ENCODE measurements around the gene ZMYM2. TPM values are rescaled to one million over a fixed set of nuclear protein-coding genes. Genes with fewer than 3 reads are reported as not detected.

Gene ZMYM2
- total and polyA plus RNA-seq, 2 experiments from 2014 or later = 87.9 to 159 TPM

- no peaks in the 10 kb centered on the region for H3F3A ChIP-seq (replicated peaks; ENCODE audit: low read depth)
- Mint-ChIP-seq H3K9me3 (no peaks in the 10 kb centered on the region), H3K27ac (no peak overlapping the region), H3K4me3 (no peak overlapping the region), H3K36me3 (ENCODE audit: low read depth) (no peaks in the 10 kb centered on the region), H3K4me1 (peaks cover 27% of the 10 kb centered on the region), H3K27me3 (ENCODE audit: insufficient read depth, low read depth, poor library complexity) (peaks cover 7% of the 10 kb centered on the region)
- H2AFZ ChIP-seq = peak overlapping the region; percentile 59; the same call in 1 of the 2 replicates
- no peaks in the 10 kb centered on the region for H3K9me2 ChIP-seq (ENCODE audit: insufficient read depth)
- H3K27me3 ChIP-seq (ENCODE audit: insufficient read depth) = no peaks in the 10 kb centered on the region
- H4K20me1 ChIP-seq (replicated peaks; ENCODE audit: insufficient read depth) = no peaks in the 10 kb centered on the region
- no peaks in the 10 kb centered on the region for H3K79me2 ChIP-seq (replicated peaks; ENCODE audit: insufficient read depth)
- TF ChIP-seq REST (IDR thresholded peaks at IDR 0.05; ENCODE audit: unreplicated experiment) (no peak), CREB1 (CRISPR knock-in tag; IDR thresholded peaks at IDR 0.05; ENCODE audit: low read depth) (no peak), JUNB (IDR thresholded peaks at IDR 0.05; ENCODE audit: unreplicated experiment) (no peak), ZNF331 (CRISPR knock-in tag; IDR thresholded peaks at IDR 0.05; ENCODE audit: low read depth) (no peak), POLR2AphosphoS5 (IDR thresholded peaks at IDR 0.05; ENCODE audit: low read depth) (no peak), STAT1 (IDR thresholded peaks at IDR 0.05; ENCODE audit: unreplicated experiment) (no peak), EZH2 (IDR thresholded peaks at IDR 0.05; ENCODE audit: low read depth, unreplicated experiment) (no peak), ZNF114 (CRISPR knock-in tag; IDR thresholded peaks at IDR 0.05) (no peak), ZNF462 (CRISPR knock-in tag; IDR thresholded peaks at IDR 0.05) (no peak), NANOG (IDR thresholded peaks at IDR 0.05; ENCODE audit: borderline replicate concordance) (no peak), EZH2phosphoT487 (IDR thresholded peaks at IDR 0.05; ENCODE audit: unreplicated experiment) (no peak), ETS1 (IDR thresholded peaks at IDR 0.05) (no peak)
- TF ChIP-seq, protein P1, sequence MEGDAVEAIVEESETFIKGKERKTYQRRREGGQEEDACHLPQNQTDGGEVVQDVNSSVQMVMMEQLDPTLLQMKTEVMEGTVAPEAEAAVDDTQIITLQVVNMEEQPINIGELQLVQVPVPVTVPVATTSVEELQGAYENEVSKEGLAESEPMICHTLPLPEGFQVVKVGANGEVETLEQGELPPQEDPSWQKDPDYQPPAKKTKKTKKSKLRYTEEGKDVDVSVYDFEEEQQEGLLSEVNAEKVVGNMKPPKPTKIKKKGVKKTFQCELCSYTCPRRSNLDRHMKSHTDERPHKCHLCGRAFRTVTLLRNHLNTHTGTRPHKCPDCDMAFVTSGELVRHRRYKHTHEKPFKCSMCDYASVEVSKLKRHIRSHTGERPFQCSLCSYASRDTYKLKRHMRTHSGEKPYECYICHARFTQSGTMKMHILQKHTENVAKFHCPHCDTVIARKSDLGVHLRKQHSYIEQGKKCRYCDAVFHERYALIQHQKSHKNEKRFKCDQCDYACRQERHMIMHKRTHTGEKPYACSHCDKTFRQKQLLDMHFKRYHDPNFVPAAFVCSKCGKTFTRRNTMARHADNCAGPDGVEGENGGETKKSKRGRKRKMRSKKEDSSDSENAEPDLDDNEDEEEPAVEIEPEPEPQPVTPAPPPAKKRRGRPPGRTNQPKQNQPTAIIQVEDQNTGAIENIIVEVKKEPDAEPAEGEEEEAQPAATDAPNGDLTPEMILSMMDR (conservative IDR thresholded peaks at IDR 0.05; ENCODE audit: low read depth in 2 of 2) = no peak
- no peak overlapping the region for H3K27ac ChIP-seq (ENCODE audit: low read depth)
- no peak overlapping the region for H3K4me3 ChIP-seq
- ATAC-seq (no peak), DNase-seq (ENCODE audit: low spot score) (no peak)
- peaks cover 29% of the 10 kb centered on the region for H3K4me1 ChIP-seq (ENCODE audit: insufficient read depth)
- no peaks in the 10 kb centered on the region for H3K36me3 ChIP-seq (ENCODE audit: insufficient read depth)
- H3K4me2 ChIP-seq = no peak overlapping the region
These were observed 146.7 kb downstream of the ZMYM2 start for GRCh38 chr13:20105161-20105689.

Measured in GM23338 (cell line).